CD4-positive, alpha-beta memory T cell (primary cell): ENCODE results near the gene PTGES2. TPM values are rescaled to one million over a fixed set of nuclear protein-coding genes. Genes with fewer than 3 reads are reported as not detected.

ENCODE experiments used
- CTCF ChIA-PET: fragments of 350-600 bp; sonication (Branson Sonifier 250); formaldehyde crosslinking; loops from one replicate; lab custom pipeline; 2021; ENCODE audit warnings: inconsistent platforms; ENCODE audit not compliant: partially characterized antibody; lab: Charles Lee
- POLR2A ChIA-PET: fragments of 350-600 bp; sonication (Branson Sonifier 250); formaldehyde crosslinking; loops from one replicate; lab custom pipeline; 2021; ENCODE audit not compliant: partially characterized antibody; lab: Charles Lee
- DNase-seq, 5 donors: peaks; one replicate each; pipeline versions ENCODE4 v3.0.0 to v3.0.0-alpha.2; 2020 to 2022; ENCODE audit warnings: mixed read lengths in 1 of 5
- H3K27ac ChIP-seq: one replicate; pipeline ENCODE4 v1.7.0; 2013; ENCODE audit warnings: low read depth, low read length
- H3K27me3 ChIP-seq: 2 replicates; pipeline ENCODE4 v1.7.0; 2013; ENCODE audit warnings: mild to moderate bottlenecking, low read length, moderate library complexity; ENCODE audit not compliant: insufficient read depth
- H3K36me3 ChIP-seq: 2 replicates; pipeline ENCODE4 v1.7.0; 2013; ENCODE audit warnings: mild to moderate bottlenecking, low read length, moderate library complexity; ENCODE audit not compliant: insufficient read depth
- H3K4me1 ChIP-seq: 2 replicates; pipeline ENCODE4 v1.7.0; 2013; ENCODE audit warnings: mild to moderate bottlenecking, low read length, moderate library complexity; ENCODE audit not compliant: insufficient read depth
- H3K4me3 ChIP-seq, 2 donors: one replicate each; pipeline ENCODE4 v1.7.0; 2013; ENCODE audit warnings: low read length in 2 of 2, mild to moderate bottlenecking in 1 of 2
- H3K9me3 ChIP-seq, 2 donors: one replicate each; pipeline ENCODE4 v1.7.0; 2013; ENCODE audit warnings: low read length in 2 of 2, control low read depth in 1 of 2; ENCODE audit not compliant: control insufficient read depth in 1 of 2
- H3K27ac Mint-ChIP-seq, 7 donors: one replicate each; pipeline ENCODE4 v1.8.0; 2020 to 2021; ENCODE audit warnings: mixed read lengths in 7 of 7, mild to moderate bottlenecking in 6 of 7, inconsistent platforms in 3 of 7, moderate library complexity in 3 of 7
- H3K27me3 Mint-ChIP-seq, 2 donors: one replicate each; pipeline ENCODE4 v1.8.0; 2020 to 2021; ENCODE audit warnings: mixed read lengths in 2 of 2
- H3K36me3 Mint-ChIP-seq, 2 donors: one replicate each; pipeline ENCODE4 v1.8.0; 2020 to 2021; ENCODE audit warnings: mixed read lengths in 2 of 2, inconsistent platforms in 1 of 2, mild to moderate bottlenecking in 1 of 2
- H3K4me1 Mint-ChIP-seq, 4 donors: one replicate each; pipeline ENCODE4 v1.8.0; 2020 to 2021; ENCODE audit warnings: mixed read lengths in 4 of 4, mild to moderate bottlenecking in 1 of 4
- H3K4me3 Mint-ChIP-seq, 8 donors: one replicate each; pipeline ENCODE4 v1.8.0; 2020 to 2021; ENCODE audit warnings: mixed read lengths in 8 of 8, mild to moderate bottlenecking in 7 of 8, moderate library complexity in 6 of 8, inconsistent platforms in 3 of 8
- H3K9me3 Mint-ChIP-seq, 8 donors: one replicate each; pipeline ENCODE4 v1.8.0; 2020 to 2021; ENCODE audit warnings: mixed read lengths in 8 of 8, mild to moderate bottlenecking in 5 of 8, inconsistent platforms in 3 of 8, moderate library complexity in 1 of 8
- intact Hi-C: fragments of 100-400 bp; cut with micrococcal nuclease; formaldehyde crosslinking; loops from one replicate; pipeline ENCODE4 v1.15.1; 2023
- polyA plus RNA-seq, 2 donors: library from polyadenylated mRNA; unstranded; fragments of 300-500 nt; fragmentation: Illumina TruSeq; gene quantifications; one replicate each; pipeline ENCODE4 v1.2.3, GENCODE V29; 2021
- total RNA-seq, 2 experiments: library from RNA; stranded (reverse); gene quantifications; one replicate each; pipeline ENCODE4 v1.2.3, GENCODE V29; 2021

Gene PTGES2
- total and polyA plus RNA-seq, 4 experiments from 2014 or later = 47.5 to 57.9 (median 50.3) TPM

- Mint-ChIP-seq H3K4me3 (peak overlapping the region in 7 of 8 donors; percentile 11 to 81 (median 54)), H3K9me3 (no peaks in the 10 kb centered on the region), H3K36me3 (peaks cover 17 to 27% of the 10 kb centered on the region in 2 donors), H3K4me1 (peaks cover 45 to 72% (median 61%) of the 10 kb centered on the region in 4 donors), H3K27me3 (no peaks in the 10 kb centered on the region), H3K27ac (peak overlapping the region; percentile 18 to 90 (median 77))
- Histone ChIP-seq H3K36me3 (no peaks in the 10 kb centered on the region), H3K27ac (peak overlapping the region; percentile 19), H3K4me3 (no peak overlapping the region), H3K27me3 (no peaks in the 10 kb centered on the region), H3K4me1 (peaks cover 71% of the 10 kb centered on the region), H3K9me3 (no peaks in the 10 kb centered on the region)
- CTCF ChIA-PET = interaction anchor here (0.8 to 2.5 kb wide), 4 partner anchors 26 to 133 kb away, joined by 3 to 6 read pairs (median 4); no protein-coding TSS in a partner anchor
- intact Hi-C loops = no loop called here
- POLR2A ChIA-PET = interaction anchor here (1.5 kb wide), 1 partner anchor 10 kb away, joined by 5 read pairs; no protein-coding TSS in a partner anchor
- DNase-seq = no peak
Measured at GRCh38 chr9:128088253-128088945, 39.1 kb downstream of the PTGES2 start.

GRCh38 chr9:128087262-128087661 is 40.3 kb downstream of the PTGES2 start:
- H3K36me3 ChIP-seq = no peaks in the 10 kb centered on the region
- H3K27me3 ChIP-seq = no peaks in the 10 kb centered on the region
- H3K4me1 ChIP-seq = peaks cover 61% of the 10 kb centered on the region
- Mint-ChIP-seq H3K36me3 (peaks cover 17 to 28% of the 10 kb centered on the region in 2 donors), H3K27me3 (no peaks in the 10 kb centered on the region), H3K4me1 (peaks cover 36 to 62% (median 50%) of the 10 kb centered on the region in 4 donors), H3K4me3 (peak overlapping the region in 1 of 8 donors; percentile 36), H3K9me3 (no peaks in the 10 kb centered on the region), H3K27ac (peak overlapping the region in 3 of 7 donors; percentile 1 to 43 (median 9))
- CTCF ChIA-PET = interaction anchor here (0.8 to 2.5 kb wide), 6 partner anchors 29 to 145 kb away, joined by 3 to 8 read pairs (median 4); no protein-coding TSS in a partner anchor
- no peak overlapping the region for H3K4me3 ChIP-seq
- no peaks in the 10 kb centered on the region for H3K9me3 ChIP-seq
- no peak overlapping the region for H3K27ac ChIP-seq
- POLR2A ChIA-PET = interaction anchor here (0.8 to 1.5 kb wide), 5 partner anchors 9 to 145 kb away, joined by 3 to 6 read pairs (median 4); no protein-coding TSS in a partner anchor
- intact Hi-C loops = no loop called here
- DNase-seq = no peak

GRCh38 chr9:128085943-128086342 is 41.6 kb downstream of the PTGES2 start:
- H3K36me3 Mint-ChIP-seq = peaks cover 17 to 32% of the 10 kb centered on the region in 2 donors
- H3K9me3 ChIP-seq = no peaks in the 10 kb centered on the region
- H3K4me3 ChIP-seq = no peak overlapping the region
- H3K4me1 ChIP-seq = peaks cover 53% of the 10 kb centered on the region
- CTCF ChIA-PET = interaction anchor here (2.1 kb wide), 1 partner anchor 14 kb away, joined by 14 read pairs; no protein-coding TSS in a partner anchor
- intact Hi-C loops = loop anchor here (2.0 kb wide), 1 partner anchor 17 kb away; the partner anchor contains the start of gene SLC25A25
- no peaks in the 10 kb centered on the region for H3K9me3 Mint-ChIP-seq
- H3K27me3 Mint-ChIP-seq = no peaks in the 10 kb centered on the region
- no peak overlapping the region for H3K27ac ChIP-seq
- no peaks in the 10 kb centered on the region for H3K36me3 ChIP-seq
- peaks cover 38 to 64% (median 50%) of the 10 kb centered on the region in 4 donors for H3K4me1 Mint-ChIP-seq
- POLR2A ChIA-PET = interaction anchor here (1.5 kb wide), 1 partner anchor 107 kb away, joined by 4 read pairs; no protein-coding TSS in a partner anchor
- H3K4me3 Mint-ChIP-seq = no peak overlapping the region
- H3K27ac Mint-ChIP-seq = peak overlapping the region in 5 of 7 donors; percentile 22 to 85 (median 38)
- no peaks in the 10 kb centered on the region for H3K27me3 ChIP-seq
- no peak for DNase-seq

GRCh38 chr9:128084746-128085145 is 42.8 kb downstream of the PTGES2 start:
- Mint-ChIP-seq H3K27ac (peak overlapping the region in 2 of 7 donors; percentile 40 to 74), H3K36me3 (peaks cover 14 to 32% of the 10 kb centered on the region in 2 donors), H3K4me3 (no peak overlapping the region), H3K9me3 (no peaks in the 10 kb centered on the region), H3K27me3 (no peaks in the 10 kb centered on the region), H3K4me1 (peaks cover 38 to 60% (median 48%) of the 10 kb centered on the region in 4 donors)
- intact Hi-C loops = loop anchor here (2.0 to 5.0 kb wide), 3 partner anchors 16 to 127 kb away; partner anchors contain the start of gene SLC25A25
- H3K4me1 ChIP-seq = peaks cover 57% of the 10 kb centered on the region
- no peak for DNase-seq
- no peaks in the 10 kb centered on the region for H3K27me3 ChIP-seq
- no peak overlapping the region for H3K27ac ChIP-seq
- no peaks in the 10 kb centered on the region for H3K9me3 ChIP-seq
- H3K4me3 ChIP-seq = no peak overlapping the region
- ChIA-PET POLR2A (interaction anchor here (0.8 kb wide), 1 partner anchor 12 kb away, joined by 4 read pairs; no protein-coding TSS in a partner anchor), CTCF (interaction anchor here (0.6 to 2.1 kb wide), 13 partner anchors 12 to 142 kb away, joined by 3 to 14 read pairs (median 3); no protein-coding TSS in a partner anchor)
- no peaks in the 10 kb centered on the region for H3K36me3 ChIP-seq

- H3K27ac ChIP-seq = no peak overlapping the region
- CTCF ChIA-PET = interaction anchor here (1.0 to 3.2 kb wide), 5 partner anchors 10 to 138 kb away, joined by 3 to 15 read pairs (median 5); no protein-coding TSS in a partner anchor
- peaks cover 14 to 34% of the 10 kb centered on the region in 2 donors for H3K36me3 Mint-ChIP-seq
Measured at GRCh38 chr9:128082151-128082550, 45.4 kb downstream of the PTGES2 start.

GRCh38 chr9:128081056-128081455 is 46.5 kb downstream of the PTGES2 start:
- H3K4me1 Mint-ChIP-seq = peaks cover 42 to 67% (median 54%) of the 10 kb centered on the region in 4 donors
- H3K9me3 Mint-ChIP-seq = no peaks in the 10 kb centered on the region
- H3K9me3 ChIP-seq = no peaks in the 10 kb centered on the region
- H3K36me3 Mint-ChIP-seq = peaks cover 19 to 34% of the 10 kb centered on the region in 2 donors
- no peak overlapping the region for H3K4me3 ChIP-seq
- H3K27ac ChIP-seq = no peak overlapping the region
- peak overlapping the region in 1 of 8 donors; percentile 22 for H3K4me3 Mint-ChIP-seq
- H3K27me3 Mint-ChIP-seq = no peaks in the 10 kb centered on the region
- ChIA-PET CTCF (interaction anchor here (0.8 to 3.2 kb wide), 4 partner anchors 9 to 159 kb away, joined by 3 to 15 read pairs (median 4); no protein-coding TSS in a partner anchor), POLR2A (interaction anchor here (0.6 to 8.0 kb wide), 4 partner anchors 9 to 27 kb away, joined by 3 to 63 read pairs (median 4); partner anchors contain the start of genes NAIF1 and SLC25A25)
- DNase-seq = no peak
- H3K27me3 ChIP-seq = no peaks in the 10 kb centered on the region
- H3K4me1 ChIP-seq = peaks cover 52% of the 10 kb centered on the region
- H3K36me3 ChIP-seq = no peaks in the 10 kb centered on the region
- H3K27ac Mint-ChIP-seq = peak overlapping the region; percentile 3 to 83 (median 57)
- intact Hi-C loops = loop anchor here (5.0 kb wide), 2 partner anchors 44 to 124 kb away; no protein-coding TSS in a partner anchor

More at GRCh38 chr9:128082151-128082550, 45.4 kb downstream of the PTGES2 start:
- peaks cover 38 to 61% (median 50%) of the 10 kb centered on the region in 4 donors for H3K4me1 Mint-ChIP-seq
- no peak overlapping the region for H3K4me3 ChIP-seq
- no peaks in the 10 kb centered on the region for H3K9me3 Mint-ChIP-seq
- peaks cover 52% of the 10 kb centered on the region for H3K4me1 ChIP-seq
- peak overlapping the region; percentile 43 to 75 (median 71) for H3K27ac Mint-ChIP-seq
- no peaks in the 10 kb centered on the region for H3K9me3 ChIP-seq
- intact Hi-C loops = loop anchor here (5.0 kb wide), 2 partner anchors 45 to 125 kb away; no protein-coding TSS in a partner anchor
- POLR2A ChIA-PET = interaction anchor here (1.4 to 8.0 kb wide), 3 partner anchors 10 to 16 kb away, joined by 3 to 63 read pairs (median 10); partner anchors contain the start of genes NAIF1 and SLC25A25
- no peaks in the 10 kb centered on the region for H3K27me3 ChIP-seq
- H3K36me3 ChIP-seq = no peaks in the 10 kb centered on the region
- no peaks in the 10 kb centered on the region for H3K27me3 Mint-ChIP-seq
- DNase-seq = no peak
- peak overlapping the region in 1 of 8 donors; percentile 15 for H3K4me3 Mint-ChIP-seq
